ENCODE data around the gene FCF1. TPM values are rescaled to one million over a fixed set of nuclear protein-coding genes. Genes with fewer than 3 reads are reported as not detected.
A peak's percentile ranks its signal among the peaks of the same experiment; 100 is the strongest.
"Not testable (repeated sequence)": the region's sequence is repeated elsewhere in the genome, so short reads cannot be mapped to it uniquely, and the experiment has no call there.

Gene FCF1
- total RNA-seq, 3 donors from 2014 or later, result 87.9 to 93.6 (median 91.0) TPM

- peaks cover 27% of the 10 kb centered on the region for H3K36me3 Mint-ChIP-seq (ENCODE audit: insufficient read depth)
Measured at GRCh38 chr14:74720526-74720925, 7.6 kb downstream of the FCF1 start.

GRCh38 chr14:74723134-74723533 lies 10.2 kb downstream of the FCF1 start:
- DNase-seq (no peak), ATAC-seq (no peak)
- Mint-ChIP-seq H3K36me3 (ENCODE audit: insufficient read depth) (peaks cover 15% of the 10 kb centered on the region), H3K9me3 (no peaks in the 10 kb centered on the region), H3K27me3 (ENCODE audit: low read depth) (no peaks in the 10 kb centered on the region), H3K4me1 (ENCODE audit: low read depth) (no peaks in the 10 kb centered on the region), H3K4me3 (no peak overlapping the region)

More at GRCh38 chr14:74720526-74720925, 7.6 kb downstream of the FCF1 start:
- no peaks in the 10 kb centered on the region for H3K27me3 Mint-ChIP-seq (ENCODE audit: low read depth)
- no peaks in the 10 kb centered on the region for H3K9me3 Mint-ChIP-seq
- DNase-seq (no peak), ATAC-seq (no peak)
- H3K4me3 Mint-ChIP-seq, result no peak overlapping the region
- H3K4me1 Mint-ChIP-seq (ENCODE audit: low read depth), result peaks cover 5% of the 10 kb centered on the region

- peaks cover 24% of the 10 kb centered on the region for H3K36me3 Mint-ChIP-seq (ENCODE audit: insufficient read depth)
- ATAC-seq (no peak), DNase-seq (no peak)
- H3K4me3 Mint-ChIP-seq, result no peak overlapping the region
- H3K9me3 Mint-ChIP-seq, result no peaks in the 10 kb centered on the region
- H3K4me1 Mint-ChIP-seq (ENCODE audit: low read depth), result no peaks in the 10 kb centered on the region
- no peaks in the 10 kb centered on the region for H3K27me3 Mint-ChIP-seq (ENCODE audit: low read depth)
Measured at GRCh38 chr14:74732387-74732786, 19.4 kb downstream of the FCF1 start.

GRCh38 chr14:74733221-74733620 lies 20.3 kb downstream of the FCF1 start:
- Mint-ChIP-seq H3K9me3 (no peaks in the 10 kb centered on the region), H3K36me3 (ENCODE audit: insufficient read depth) (peaks cover 25% of the 10 kb centered on the region), H3K4me3 (no peak overlapping the region), H3K27me3 (ENCODE audit: low read depth) (no peaks in the 10 kb centered on the region), H3K4me1 (ENCODE audit: low read depth) (no peaks in the 10 kb centered on the region)
- ATAC-seq (no peak), DNase-seq (no peak)

- ATAC-seq (no peak), DNase-seq (no peak)
- Mint-ChIP-seq H3K36me3 (ENCODE audit: insufficient read depth) (peaks cover 24% of the 10 kb centered on the region), H3K27me3 (ENCODE audit: low read depth) (no peaks in the 10 kb centered on the region), H3K4me3 (no peak overlapping the region), H3K4me1 (ENCODE audit: low read depth) (no peaks in the 10 kb centered on the region), H3K9me3 (no peaks in the 10 kb centered on the region)
Measured at GRCh38 chr14:74735125-74735524, 22.2 kb downstream of the FCF1 start.

- H3K4me1 Mint-ChIP-seq (ENCODE audit: low read depth), result no peaks in the 10 kb centered on the region
- no peaks in the 10 kb centered on the region for H3K27me3 Mint-ChIP-seq (ENCODE audit: low read depth)
- no peak overlapping the region for H3K4me3 Mint-ChIP-seq
- H3K9me3 Mint-ChIP-seq, result no peaks in the 10 kb centered on the region
- H3K36me3 Mint-ChIP-seq (ENCODE audit: insufficient read depth), result peaks cover 22% of the 10 kb centered on the region
- DNase-seq (no peak), ATAC-seq (no peak)
Measured at GRCh38 chr14:74737753-74738325, 24.9 kb downstream of the FCF1 start.

- no peak overlapping the region for H3K4me3 Mint-ChIP-seq
Measured at GRCh38 chr14:74739293-74740030, 26.5 kb downstream of the FCF1 start.

GRCh38 chr14:74747237-74747636 lies 34.3 kb downstream of the FCF1 start:
- Mint-ChIP-seq H3K36me3 (ENCODE audit: insufficient read depth) (peaks cover 3% of the 10 kb centered on the region), H3K27me3 (ENCODE audit: low read depth) (no peaks in the 10 kb centered on the region), H3K4me1 (ENCODE audit: low read depth) (no peaks in the 10 kb centered on the region), H3K4me3 (no peak overlapping the region), H3K9me3 (peaks cover 6% of the 10 kb centered on the region)
- DNase-seq (no peak), ATAC-seq (no peak)

More at GRCh38 chr14:74739293-74740030, 26.5 kb downstream of the FCF1 start:
- ATAC-seq (no peak), DNase-seq (no peak)
- H3K36me3 Mint-ChIP-seq (ENCODE audit: insufficient read depth), result peaks cover 17% of the 10 kb centered on the region
- H3K9me3 Mint-ChIP-seq, result no peaks in the 10 kb centered on the region
- H3K27me3 Mint-ChIP-seq (ENCODE audit: low read depth), result no peaks in the 10 kb centered on the region
- H3K4me1 Mint-ChIP-seq (ENCODE audit: low read depth), result no peaks in the 10 kb centered on the region

GRCh38 chr14:74754157-74754556 lies 41.2 kb downstream of the FCF1 start:
- H3K4me3 Mint-ChIP-seq, result no peak overlapping the region
- DNase-seq (no peak), ATAC-seq (no peak)
- H3K9me3 Mint-ChIP-seq, result peaks cover 11% of the 10 kb centered on the region
- H3K36me3 Mint-ChIP-seq (ENCODE audit: insufficient read depth), result peaks cover 3% of the 10 kb centered on the region
- no peaks in the 10 kb centered on the region for H3K27me3 Mint-ChIP-seq (ENCODE audit: low read depth)
- H3K4me1 Mint-ChIP-seq (ENCODE audit: low read depth), result no peaks in the 10 kb centered on the region

- Mint-ChIP-seq H3K36me3 (ENCODE audit: insufficient read depth) (peaks cover 3% of the 10 kb centered on the region), H3K27me3 (ENCODE audit: low read depth) (no peaks in the 10 kb centered on the region), H3K4me1 (ENCODE audit: low read depth) (no peaks in the 10 kb centered on the region), H3K9me3 (peaks cover 11% of the 10 kb centered on the region), H3K4me3 (no peak overlapping the region)
- DNase-seq (no peak), ATAC-seq (no peak)
Measured at GRCh38 chr14:74754899-74755298, 42.0 kb downstream of the FCF1 start.

GRCh38 chr14:74756326-74756725 lies 43.4 kb downstream of the FCF1 start:
- H3K4me3 Mint-ChIP-seq, result no peak overlapping the region
- ATAC-seq (no peak), DNase-seq (no peak)
- H3K9me3 Mint-ChIP-seq, result peaks cover 11% of the 10 kb centered on the region
- H3K27me3 Mint-ChIP-seq (ENCODE audit: low read depth), result no peaks in the 10 kb centered on the region
- H3K36me3 Mint-ChIP-seq (ENCODE audit: insufficient read depth), result peaks cover 3% of the 10 kb centered on the region
- H3K4me1 Mint-ChIP-seq (ENCODE audit: low read depth), result peaks cover under 1% of the 10 kb centered on the region

GRCh38 chr14:74758505-74758904 lies 45.6 kb downstream of the FCF1 start:
- H3K36me3 Mint-ChIP-seq (ENCODE audit: insufficient read depth); H3K27me3 Mint-ChIP-seq (ENCODE audit: low read depth); DNase-seq; H3K9me3 Mint-ChIP-seq; ATAC-seq; H3K4me3 Mint-ChIP-seq: not testable (repeated sequence)
- H3K4me1 Mint-ChIP-seq (ENCODE audit: low read depth), result peaks cover 12% of the 10 kb centered on the region

GRCh38 chr14:74762917-74763802 lies 50.2 kb downstream of the FCF1 start, which contains the start of gene YLPM1:
YLPM1 (plus strand) TSS chr14:74763316; CDS start chr14:74763490, 174 bp downstream.
- Mint-ChIP-seq H3K4me1 (ENCODE audit: low read depth) (peaks cover 47% of the 10 kb centered on the region), H3K36me3 (ENCODE audit: insufficient read depth) (peaks cover 16% of the 10 kb centered on the region), H3K9me3 (no peaks in the 10 kb centered on the region), H3K4me3 (peak within 1 kb of the TSS; percentile 95), H3K27me3 (ENCODE audit: low read depth) (no peaks in the 10 kb centered on the region)
- ATAC-seq, result peak; percentile 96 to 97
- peak; percentile 86 for DNase-seq

GRCh38 chr14:74763803-74764531 lies 51.0 kb downstream of the FCF1 start:
- no peaks in the 10 kb centered on the region for H3K27me3 Mint-ChIP-seq (ENCODE audit: low read depth)
- ATAC-seq (no peak), DNase-seq (peak; percentile 4)
- no peaks in the 10 kb centered on the region for H3K9me3 Mint-ChIP-seq
- H3K36me3 Mint-ChIP-seq (ENCODE audit: insufficient read depth), result peaks cover 20% of the 10 kb centered on the region
- H3K4me3 Mint-ChIP-seq, result peak overlapping the region; percentile 95
- peaks cover 53% of the 10 kb centered on the region for H3K4me1 Mint-ChIP-seq (ENCODE audit: low read depth)

Data from activated T-cell treated with anti-CD3 and anti-CD28 coated beads, Interleukin-2, amount 50 U/mL, for 4 hours (primary cell).